NB4 (cell line): ENCODE measurements around the gene UNC5B.
A peak's percentile ranks its signal among the peaks of the same experiment; 100 is the strongest.
"Not testable (repeated sequence)": the region's sequence is repeated elsewhere in the genome, so short reads cannot be mapped to it uniquely, and the experiment has no call there.

ENCODE experiments used
- DNase-seq: peaks from one replicate; pipeline ENCODE4 v3.0.0; 2010; ENCODE audit warnings: low read depth
- H3K4me3 ChIP-seq: one replicate; pipeline ENCODE4 v1.5.1; 2011; ENCODE audit warnings: mild to moderate bottlenecking, low read depth, low read length, moderate library complexity
- MYC ChIP-seq: IDR thresholded peaks from 2 replicates; pipeline ENCODE4 v1.6.1; 2011; ENCODE audit warnings: low read depth, low read length
- POLR2A ChIP-seq: IDR thresholded peaks from 2 replicates; pipeline ENCODE4 v1.6.1; 2011; ENCODE audit warnings: mild to moderate bottlenecking; ENCODE audit not compliant: insufficient read length; ENCODE audit errors: extremely low read depth
- TF ChIP-seq, protein P1 (sequence below): IDR thresholded peaks from 2 replicates; pipeline ENCODE4 v1.6.1; 2011; ENCODE audit warnings: low read depth, low read length
- TF ChIP-seq, protein P2 (sequence below): IDR thresholded peaks from one replicate; pipeline ENCODE4 v1.5.1; 2012; ENCODE audit warnings: low read depth, low read length

Gene UNC5B

DNA sequence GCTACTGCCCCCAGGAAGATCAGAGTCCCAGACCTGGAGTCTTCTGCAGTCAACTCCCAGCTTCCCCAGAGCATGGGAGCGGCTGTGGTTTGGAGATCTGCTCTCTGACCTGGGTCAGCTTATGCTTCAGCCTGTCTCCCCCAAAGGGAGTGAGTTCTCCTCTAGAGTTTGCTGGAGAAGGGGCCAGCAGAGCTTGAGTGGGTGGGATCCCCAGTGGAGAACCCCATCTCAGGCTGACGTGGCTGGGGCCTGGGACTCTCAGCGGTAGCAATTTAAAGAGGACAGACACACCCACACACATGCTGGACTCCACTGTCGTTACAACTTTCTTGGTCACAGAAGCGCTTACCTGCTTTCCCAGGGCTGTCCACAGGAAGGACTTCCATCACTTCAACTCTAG is 6.3 kb downstream of the UNC5B start:
- H3K4me3 ChIP-seq: no peak overlapping the region
- DNase-seq: no peak
- TF ChIP-seq, protein P1, sequence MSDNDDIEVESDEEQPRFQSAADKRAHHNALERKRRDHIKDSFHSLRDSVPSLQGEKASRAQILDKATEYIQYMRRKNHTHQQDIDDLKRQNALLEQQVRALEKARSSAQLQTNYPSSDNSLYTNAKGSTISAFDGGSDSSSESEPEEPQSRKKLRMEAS: no peak
- TF ChIP-seq, protein P2, sequence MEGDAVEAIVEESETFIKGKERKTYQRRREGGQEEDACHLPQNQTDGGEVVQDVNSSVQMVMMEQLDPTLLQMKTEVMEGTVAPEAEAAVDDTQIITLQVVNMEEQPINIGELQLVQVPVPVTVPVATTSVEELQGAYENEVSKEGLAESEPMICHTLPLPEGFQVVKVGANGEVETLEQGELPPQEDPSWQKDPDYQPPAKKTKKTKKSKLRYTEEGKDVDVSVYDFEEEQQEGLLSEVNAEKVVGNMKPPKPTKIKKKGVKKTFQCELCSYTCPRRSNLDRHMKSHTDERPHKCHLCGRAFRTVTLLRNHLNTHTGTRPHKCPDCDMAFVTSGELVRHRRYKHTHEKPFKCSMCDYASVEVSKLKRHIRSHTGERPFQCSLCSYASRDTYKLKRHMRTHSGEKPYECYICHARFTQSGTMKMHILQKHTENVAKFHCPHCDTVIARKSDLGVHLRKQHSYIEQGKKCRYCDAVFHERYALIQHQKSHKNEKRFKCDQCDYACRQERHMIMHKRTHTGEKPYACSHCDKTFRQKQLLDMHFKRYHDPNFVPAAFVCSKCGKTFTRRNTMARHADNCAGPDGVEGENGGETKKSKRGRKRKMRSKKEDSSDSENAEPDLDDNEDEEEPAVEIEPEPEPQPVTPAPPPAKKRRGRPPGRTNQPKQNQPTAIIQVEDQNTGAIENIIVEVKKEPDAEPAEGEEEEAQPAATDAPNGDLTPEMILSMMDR: no peak
- TF ChIP-seq POLR2A (no peak), MYC (no peak)

DNA sequence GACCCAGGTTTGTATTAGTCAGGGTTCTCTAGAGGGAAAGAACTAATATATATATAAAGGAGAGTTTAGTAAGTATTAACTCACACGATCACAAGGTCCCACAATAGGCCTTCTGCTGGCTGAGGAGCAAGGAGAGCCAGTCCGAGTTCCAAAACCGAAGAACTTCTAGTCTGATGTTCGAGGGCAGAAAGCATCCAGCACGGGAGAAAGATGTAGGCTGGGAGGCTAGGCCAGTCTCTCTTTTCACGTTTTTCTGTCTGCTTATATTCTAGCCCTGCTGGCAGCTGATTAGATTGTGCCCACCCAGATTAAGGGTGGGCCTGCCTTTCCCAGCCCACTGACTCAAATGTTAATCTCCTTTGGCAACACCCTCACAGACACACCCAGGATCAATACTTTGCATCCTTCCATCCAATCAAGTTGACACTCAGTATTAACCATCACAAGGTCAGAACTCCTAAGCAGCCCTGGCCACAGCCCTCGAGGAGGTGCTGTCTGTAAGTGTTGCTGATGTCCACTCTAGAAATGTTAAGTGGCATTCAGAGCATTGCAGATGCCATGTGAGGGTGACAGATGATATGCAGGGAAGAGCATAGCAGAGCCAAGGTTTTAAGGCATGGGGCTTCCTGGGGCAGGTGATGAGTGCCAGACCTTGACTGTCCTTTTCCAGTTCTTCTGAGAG is 7.0 kb downstream of the UNC5B start:
- not testable (repeated sequence) for H3K4me3 ChIP-seq, DNase-seq

DNA sequence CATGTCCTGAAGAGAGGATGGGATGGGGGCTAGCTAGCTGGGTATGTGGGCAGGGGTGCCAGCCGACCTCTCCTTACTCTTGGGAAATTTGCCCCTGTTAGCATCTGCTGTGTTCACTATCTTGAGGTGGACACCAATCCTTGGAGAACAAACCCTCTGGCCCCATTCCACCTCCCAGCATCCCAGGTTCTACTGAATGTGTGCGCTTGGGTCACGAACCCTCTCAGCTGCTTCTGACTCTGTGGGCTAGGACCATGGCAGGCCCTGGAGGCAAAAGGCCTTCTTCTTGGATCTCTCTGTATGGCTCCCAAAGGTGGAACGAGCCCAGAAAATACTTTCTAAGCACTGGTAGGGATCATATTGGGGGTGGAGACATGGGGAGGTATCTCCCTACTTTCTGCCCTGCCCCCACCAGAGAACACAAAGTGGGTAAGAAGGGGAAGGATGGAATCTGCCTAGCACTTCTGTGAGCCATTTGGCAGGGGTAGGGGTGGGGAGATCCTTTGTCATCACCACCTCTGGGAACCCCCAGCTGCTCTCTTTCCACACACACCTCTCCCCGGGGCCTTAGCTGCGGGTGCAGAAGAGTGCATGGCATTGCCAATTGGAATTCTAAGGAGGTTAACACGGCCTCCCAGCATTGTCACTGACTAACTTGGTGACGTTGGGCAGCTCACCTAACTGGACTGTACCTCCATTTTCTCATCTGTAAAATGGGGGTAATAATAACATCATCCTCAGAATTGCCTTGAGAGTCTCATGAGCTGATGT is 7.7 kb downstream of the UNC5B start:
- TF ChIP-seq MYC: no peak
- TF ChIP-seq, protein P1: no peak
- TF ChIP-seq, protein P2: no peak
- TF ChIP-seq POLR2A: no peak
- H3K4me3 ChIP-seq: no peak overlapping the region
- DNase-seq: no peak

DNA sequence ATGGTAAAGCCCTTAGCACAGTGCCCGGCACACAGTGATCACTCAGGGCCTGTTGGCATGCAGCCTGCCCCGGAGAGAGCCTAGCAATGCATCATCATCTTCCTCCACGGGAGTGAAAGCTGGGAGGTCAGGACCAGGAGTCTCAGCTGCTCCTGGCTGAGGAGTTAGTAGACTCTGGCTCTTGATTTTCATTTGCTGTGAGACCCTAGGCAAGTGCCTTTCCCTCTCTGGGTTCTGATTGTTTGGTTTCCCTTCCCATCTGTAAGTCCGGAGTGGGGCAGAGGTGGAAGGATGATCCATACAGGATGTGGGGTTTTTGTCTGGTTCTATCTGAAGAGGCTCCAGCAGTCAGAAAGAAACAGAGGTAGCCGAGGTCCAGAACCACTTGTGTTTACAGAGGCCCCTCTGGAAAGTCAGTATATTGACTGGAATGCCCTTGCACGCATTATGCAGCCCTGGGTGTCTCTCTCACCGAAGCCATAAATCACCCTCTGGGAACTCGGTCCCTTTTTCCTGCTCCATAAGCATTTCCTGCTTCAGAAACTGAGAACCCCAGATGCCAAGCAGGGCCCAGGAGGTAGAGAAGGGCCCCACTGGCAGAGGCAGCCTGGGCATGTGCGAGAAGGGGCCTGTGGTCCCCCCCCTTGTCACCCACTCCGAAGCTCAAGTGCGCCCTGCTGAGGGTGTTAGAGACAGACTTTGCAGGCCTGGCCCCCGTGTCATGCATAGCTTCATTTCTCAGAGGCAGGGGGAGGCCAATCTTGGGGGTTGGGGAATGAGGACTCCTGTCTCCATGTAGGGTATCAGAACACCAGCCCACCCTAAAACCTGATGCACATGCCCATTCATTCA is 8.5 kb downstream of the UNC5B start:
- no peak overlapping the region for H3K4me3 ChIP-seq
- TF ChIP-seq POLR2A (no peak), MYC (no peak)
- TF ChIP-seq, protein P1: no peak
- TF ChIP-seq, protein P2: no peak
- DNase-seq: no peak

DNA sequence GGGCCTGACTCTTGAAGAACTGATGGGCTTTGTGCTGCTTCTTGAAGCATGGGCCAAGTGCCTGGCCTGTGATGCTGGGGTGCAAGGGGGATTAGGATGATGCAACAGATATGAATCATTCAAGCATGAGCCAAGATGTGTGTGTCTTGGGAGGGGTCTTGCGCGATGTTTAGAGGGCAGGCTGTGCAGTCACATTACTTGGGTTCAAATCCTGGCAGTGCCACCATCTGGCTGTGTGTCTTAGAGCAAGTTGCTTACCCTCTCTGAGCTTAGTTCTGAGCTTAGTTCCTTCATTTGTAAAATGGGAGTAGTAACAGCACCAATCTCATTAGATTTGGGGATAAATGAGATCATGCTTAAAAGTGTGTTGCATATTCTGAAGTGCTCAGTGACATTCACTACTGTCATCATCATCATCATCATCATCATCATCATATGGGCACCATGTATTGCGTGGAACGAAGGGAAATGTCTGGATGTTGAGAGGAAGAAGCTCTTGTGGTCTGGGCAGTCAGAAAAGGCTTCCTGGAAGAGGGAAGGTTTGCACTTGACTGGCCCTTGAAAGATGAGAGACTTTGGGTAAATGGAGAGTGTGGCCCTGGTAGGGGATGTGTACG is 9.3 kb downstream of the UNC5B start:
- DNase-seq: peak; percentile 28
- no peak overlapping the region for H3K4me3 ChIP-seq
- TF ChIP-seq, protein P1: no peak
- TF ChIP-seq, protein P2: no peak
- no peak for TF ChIP-seq POLR2A
- no peak for TF ChIP-seq MYC
